A549 treated with dexamethasone at 1 μM for 4 hours (cell line): ENCODE measurements around the gene PARD6A. TPM values are rescaled to one million over a fixed set of nuclear protein-coding genes. Genes with fewer than 3 reads are reported as not detected.

Experiments
- total RNA-seq: library from RNA; stranded (reverse); fragments of 200-300 nt; extraction: Qiagen RNA extraction; gene quantifications from 5 replicates; pipeline ENCODE4 v1.2.3, GENCODE V29; 2022

Gene PARD6A
- total RNA-seq, result 1.7 to 2.8 TPM (median 2.2 TPM) in 5 replicates

DNA sequence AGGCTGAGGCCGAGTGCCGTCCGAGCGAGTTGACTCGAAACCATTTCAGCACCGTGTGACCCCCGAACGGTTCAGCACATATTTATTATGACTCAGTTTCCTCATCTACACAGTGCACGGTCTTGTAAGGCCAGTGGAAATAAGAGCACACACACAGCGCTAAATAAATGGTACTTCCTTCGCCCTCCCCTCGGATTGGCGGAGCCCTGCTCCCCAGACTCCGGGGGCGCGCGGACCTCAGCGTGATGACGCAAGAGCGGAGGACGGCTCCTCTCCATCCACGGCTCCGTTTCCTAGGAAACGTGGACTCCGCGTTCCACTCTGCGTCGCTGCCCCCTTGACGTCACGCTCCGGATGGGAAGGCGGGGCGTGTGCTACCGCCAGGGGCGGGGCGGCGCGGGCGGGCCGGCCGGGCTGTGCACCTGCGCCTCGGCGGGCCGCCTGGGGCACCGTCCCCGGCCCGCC lies at the start of gene PARD6A:
Gene PARD6A (plus strand): TSS at position 397 of the 465 bp plus-strand sequence. CDS start 79 bp downstream, outside the sequence.

DNA sequence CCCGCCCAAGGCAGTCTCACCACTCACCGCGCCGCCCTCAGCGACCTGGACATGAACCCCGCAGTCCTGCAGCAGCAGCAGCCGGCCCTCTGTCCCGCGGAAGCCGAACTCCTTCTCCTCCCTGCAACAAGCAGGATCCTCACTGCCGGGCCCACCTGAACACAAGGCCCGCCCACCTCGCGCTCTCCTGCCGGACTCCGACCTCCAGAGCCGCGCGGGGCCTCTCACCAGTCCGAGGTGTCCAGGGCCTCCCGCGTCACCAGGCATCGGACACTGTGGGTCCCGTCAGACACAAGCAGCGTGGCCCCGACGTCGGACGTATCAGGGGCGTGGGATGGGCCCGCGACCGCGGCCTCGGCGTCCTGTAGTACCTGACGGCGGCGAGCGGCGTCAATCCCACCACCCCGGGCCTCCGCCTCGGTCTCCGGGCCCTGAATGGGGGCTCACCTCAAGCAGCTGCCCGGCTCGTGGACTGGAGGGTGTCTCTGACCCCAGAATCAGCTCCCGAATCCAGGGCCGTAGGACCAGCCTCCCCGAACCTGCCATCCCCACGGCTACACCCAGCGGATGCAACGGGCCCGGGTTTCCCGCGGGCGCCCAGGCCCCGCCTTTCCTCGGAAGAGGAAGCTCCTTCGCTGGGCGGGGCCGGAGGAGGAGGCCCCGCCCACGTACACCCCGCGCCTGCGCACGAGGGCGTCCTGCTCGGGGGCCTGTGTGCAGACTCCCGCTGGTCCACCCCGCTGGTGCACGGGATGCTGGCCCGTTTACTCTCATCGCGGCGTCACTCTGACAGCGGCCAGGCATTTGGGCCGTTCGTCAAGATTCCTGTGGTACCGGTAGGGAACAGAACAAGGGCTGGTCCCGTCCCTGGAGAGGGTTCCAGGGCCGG lies 841 bp upstream of the PARD6A start, which contains the start of gene ACD:
Gene ACD (minus strand): TSS at position 586 of the 889 bp plus-strand sequence. CDS start 40 bp downstream, at position 546.

GRCh38 chr16:67666559-67667452 lies 6.0 kb downstream of the PARD6A start, which contains the start of the genes C16orf86 and ENKD1:
Gene C16orf86 (plus strand): TSS chr16:67666814. CDS start chr16:67666971, 157 bp downstream.
Gene ENKD1 (minus strand): TSS chr16:67666750. CDS start chr16:67666442, 308 bp downstream.

Other genes starting within 250 kb of the PARD6A start
- gene ZDHHC1, start 244.5 kb upstream of the PARD6A start, total RNA-seq, result 4.6 to 7.4 TPM (median 5.5 TPM) in 5 replicates
- gene HSD11B2, start 229.8 kb upstream of the PARD6A start, total RNA-seq, result 1.6 to 3.3 TPM (median 2.4 TPM) in 5 replicates
- gene ATP6V0D1, start 179.8 kb upstream of the PARD6A start, total RNA-seq, result 103 to 118 TPM (median 107 TPM) in 5 replicates
- 0.13 TPM in 1 of 5 replicates, not detected in the others for gene AGRP, start 177.4 kb upstream of the PARD6A start, total RNA-seq
- 36.3 to 42.3 TPM (median 38.6 TPM) in 5 replicates for gene RIPOR1, start 132.1 kb upstream of the PARD6A start, total RNA-seq
- 32.2 to 41.6 TPM (median 39.0 TPM) in 5 replicates for gene CTCF, start 98.4 kb upstream of the PARD6A start, total RNA-seq
- 1.5 to 2.6 TPM (median 2.0 TPM) in 5 replicates for gene CARMIL2, start 15.8 kb upstream of the PARD6A start, total RNA-seq
- 26.7 to 36.7 TPM (median 33.8 TPM) in 5 replicates for gene ACD, start 700 bp upstream of the PARD6A start, total RNA-seq
- 7.4 to 10.9 TPM (median 9.7 TPM) in 5 replicates for gene ENKD1, start 5.8 kb downstream of the PARD6A start, total RNA-seq
- gene C16orf86, start 5.9 kb downstream of the PARD6A start, total RNA-seq, result 0.06 to 0.14 TPM (median 0.10 TPM) in 3 of 5 replicates, not detected in the others
- 14.3 to 17.7 TPM (median 16.4 TPM) in 5 replicates for gene GFOD2, start 58.4 kb downstream of the PARD6A start, total RNA-seq
- 6.6 to 10.3 TPM (median 9.8 TPM) in 5 replicates for gene RANBP10, start 145.6 kb downstream of the PARD6A start, total RNA-seq
- gene TSNAXIP1, start 145.9 kb downstream of the PARD6A start, total RNA-seq, result 0.25 to 0.67 TPM (median 0.52 TPM) in 5 replicates
- 26.2 to 39.1 TPM (median 37.6 TPM) in 5 replicates for gene THAP11, start 181.4 kb downstream of the PARD6A start, total RNA-seq
- gene NUTF2, start 186.0 kb downstream of the PARD6A start, total RNA-seq, result 240 to 275 TPM (median 248 TPM) in 5 replicates
- gene CENPT, start 186.7 kb downstream of the PARD6A start, total RNA-seq, result 19.9 to 28.0 TPM (median 26.0 TPM) in 5 replicates
- gene EDC4, start 212.1 kb downstream of the PARD6A start, total RNA-seq, result 42.2 to 69.2 TPM (median 59.8 TPM) in 5 replicates
- gene NRN1L, start 223.9 kb downstream of the PARD6A start, total RNA-seq, result 0.29 to 0.32 TPM in 2 of 5 replicates, not detected in the others
- 10.6 to 16.1 TPM (median 14.7 TPM) in 5 replicates for gene PSKH1, start 232.3 kb downstream of the PARD6A start, total RNA-seq